ENCODE measurements around the gene PPM1H.

- no peak for TF ChIP-seq REST (IDR thresholded peaks at IDR 0.05; ENCODE audit: low read depth)
- no peak for TF ChIP-seq TAF1 (IDR thresholded peaks at IDR 0.05; ENCODE audit: low read depth)
- no peak for TF ChIP-seq EP300 (IDR thresholded peaks at IDR 0.05; ENCODE audit: borderline replicate concordance)
- no peak for TF ChIP-seq CREB1 (IDR thresholded peaks at IDR 0.05; ENCODE audit: low read depth)
- TF ChIP-seq RAD21 (IDR thresholded peaks at IDR 0.05; ENCODE audit: low read depth), result no peak
- no peak for TF ChIP-seq YY1 (IDR thresholded peaks at IDR 0.05; ENCODE audit: low read depth)
- TF ChIP-seq CEBPB (IDR thresholded peaks at IDR 0.05), result no peak
- no peak for TF ChIP-seq USF1 (IDR thresholded peaks at IDR 0.05)
- no peak for TF ChIP-seq TEAD4 (IDR thresholded peaks at IDR 0.05)
- TF ChIP-seq NFIC (IDR thresholded peaks at IDR 0.05), result no peak
- TF ChIP-seq MAX (IDR thresholded peaks at IDR 0.05), result no peak
- TF ChIP-seq EGR1 (IDR thresholded peaks at IDR 0.05), result no peak
These were observed 307.8 kb downstream of the PPM1H start for GRCh38 chr12:62627181-62627580.

Data from Ishikawa (cell line).